Measurements from ENCODE around the gene TINAG.

The TINAG gene

GRCh38 chr6:54308289-54308985 lies at the start of gene TINAG:
Gene TINAG, plus strand, starts transcription at chr6:54308441. Its CDS starts 110 bp downstream, at chr6:54308551.
- DNase-seq: no peak

DNA sequence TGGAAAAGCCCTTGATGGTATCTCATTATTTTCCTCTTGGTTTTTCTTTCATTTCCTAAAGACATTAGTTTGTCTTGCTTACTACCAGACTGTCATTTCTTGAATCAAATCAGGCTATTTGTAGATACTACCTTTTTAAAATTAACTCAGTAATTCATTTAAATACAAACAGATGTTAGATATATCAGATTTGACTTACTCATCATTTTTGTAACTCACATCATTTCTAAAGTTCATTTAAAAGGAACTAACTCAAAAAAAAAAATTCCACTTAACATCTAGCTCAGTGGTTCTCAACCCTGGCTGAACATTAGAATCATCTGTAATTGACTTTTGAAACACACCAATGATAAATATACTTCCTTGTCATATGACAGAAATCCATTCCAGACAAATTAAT lies 48.2 kb upstream of the TINAG start:
- no peak for DNase-seq

GRCh38 chr6:54262499-54262898 lies 45.7 kb upstream of the TINAG start:
- no peak for DNase-seq

DNA sequence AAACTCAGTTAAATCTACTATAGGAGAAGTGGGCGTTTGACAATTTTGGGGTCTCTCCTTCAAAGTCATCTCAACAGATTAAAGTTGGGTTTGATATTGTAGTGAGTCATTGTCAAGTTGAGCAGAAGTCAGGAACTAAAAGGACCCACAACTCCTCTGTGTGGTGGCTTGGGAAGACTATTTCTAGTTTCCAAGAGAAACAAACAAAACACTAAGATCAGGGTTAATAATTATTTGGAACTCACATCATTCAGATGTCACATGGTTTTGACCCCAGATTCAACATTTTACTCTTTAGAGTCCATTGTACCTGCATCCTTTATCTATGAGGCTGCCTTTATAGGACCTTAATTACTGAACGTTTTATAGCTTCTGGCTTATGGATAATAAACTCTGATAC lies 45.3 kb upstream of the TINAG start:
- DNase-seq: no peak

DNA sequence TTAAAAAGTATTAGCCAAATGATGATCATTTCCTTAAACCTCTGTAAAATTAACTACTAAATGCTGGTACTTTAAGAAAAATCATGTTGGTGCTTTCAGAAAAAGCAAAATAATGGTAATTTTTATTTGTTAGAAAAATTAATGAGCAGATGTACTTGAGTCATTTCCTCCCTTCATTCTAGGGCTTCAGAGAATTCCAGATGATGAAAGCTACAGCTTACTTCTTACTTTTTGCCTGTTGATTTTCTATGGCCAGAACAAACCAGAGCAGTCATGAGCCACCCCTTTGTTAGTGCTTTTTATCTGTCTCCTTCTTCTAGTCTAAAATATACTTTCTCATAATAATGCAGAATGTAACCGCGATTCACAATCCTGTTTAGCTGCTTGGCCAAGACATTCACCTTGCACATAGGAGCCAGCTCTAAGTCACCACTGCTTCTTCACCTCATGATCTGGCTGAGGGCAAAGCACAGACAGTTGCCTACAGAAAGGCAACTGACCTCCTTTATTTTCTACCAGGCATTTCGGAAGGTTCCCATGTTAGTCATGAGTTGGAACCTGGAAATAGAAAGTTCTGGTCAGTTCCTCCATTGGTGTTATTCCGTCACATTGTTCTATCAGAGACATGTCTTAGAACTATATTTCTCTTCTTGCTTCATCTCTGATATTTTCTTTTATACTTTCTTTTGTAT lies 43.5 kb upstream of the TINAG start:
- DNase-seq: no peak

GRCh38 chr6:54266400-54266923 lies 41.8 kb upstream of the TINAG start:
- no peak for DNase-seq

- DNase-seq: no peak
Observed at GRCh38 chr6:54267798-54268197, 40.4 kb upstream of the TINAG start.

GRCh38 chr6:54273214-54273820 lies 34.9 kb upstream of the TINAG start:
- DNase-seq: no peak

DNA sequence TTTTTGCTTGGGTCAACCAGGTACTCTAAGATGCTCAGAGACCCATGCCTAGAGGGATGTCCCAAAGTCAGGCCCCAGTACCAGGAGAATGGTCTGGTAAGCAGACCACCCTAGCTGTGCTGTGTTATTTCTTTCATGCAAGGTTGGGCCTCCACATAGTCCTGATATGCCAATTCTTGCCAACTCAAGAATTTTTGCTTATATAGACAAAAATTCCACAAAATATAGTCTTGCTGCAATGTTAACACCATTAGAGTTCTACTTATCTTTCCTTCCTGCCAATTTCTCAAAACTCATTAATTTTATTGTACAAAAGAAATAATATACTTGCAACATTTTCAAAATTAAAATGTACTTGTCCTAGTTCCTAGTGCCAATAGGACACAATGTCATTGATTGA lies 33.9 kb upstream of the TINAG start:
- DNase-seq: no peak

DNA sequence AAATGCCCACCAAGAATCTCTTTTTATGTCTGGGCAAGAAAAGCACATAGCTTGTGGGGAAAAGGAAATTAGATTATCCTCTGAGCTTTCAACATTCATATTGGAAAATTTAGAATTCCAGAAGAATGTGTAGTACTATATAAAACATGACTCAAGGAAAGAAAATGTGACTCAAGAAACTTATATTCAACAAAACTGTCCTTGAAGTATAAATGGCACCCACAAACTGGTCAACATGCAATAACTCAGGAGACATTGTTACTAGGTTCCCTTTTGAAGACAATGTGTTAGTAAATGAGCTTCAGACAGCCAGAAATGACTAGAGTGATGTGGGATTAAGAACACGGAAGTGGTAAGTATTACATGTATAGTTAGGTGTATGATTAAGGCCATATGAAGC lies 26.1 kb upstream of the TINAG start:
- DNase-seq: no peak

DNA sequence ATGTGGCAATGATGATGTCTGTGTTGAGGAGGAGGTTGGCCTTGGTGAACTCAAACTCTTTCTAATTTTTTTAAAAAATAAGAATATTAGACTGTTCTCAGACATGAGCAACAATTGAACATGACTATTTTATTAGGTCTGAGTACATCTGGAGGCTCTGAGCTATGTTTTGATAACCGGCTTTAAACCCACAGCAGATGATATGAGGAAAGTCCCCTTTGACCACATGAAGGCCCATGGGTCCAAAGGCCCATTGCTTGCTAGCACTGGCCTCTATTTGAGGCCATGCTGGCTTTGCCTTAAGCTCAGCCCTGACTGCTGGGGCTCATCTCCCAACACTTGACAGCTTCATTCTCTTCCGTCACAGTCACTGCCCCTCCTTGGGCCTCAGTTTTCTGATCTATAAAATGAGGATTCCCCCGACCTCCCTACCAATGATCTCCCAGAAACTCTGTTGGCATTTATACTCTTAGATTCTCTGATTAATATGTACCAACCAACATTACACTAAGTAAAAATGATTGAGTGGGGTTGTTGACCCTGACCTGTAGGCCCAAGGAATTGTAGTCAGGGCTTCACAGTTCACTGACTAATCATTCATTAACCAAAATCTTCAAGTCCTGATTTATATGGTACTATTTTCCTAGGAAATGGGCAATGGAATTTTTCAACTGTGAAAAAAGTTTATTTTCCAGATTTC lies 23.9 kb upstream of the TINAG start:
- DNase-seq: no peak

- DNase-seq: no peak
Observed at GRCh38 chr6:54285595-54285994, 22.6 kb upstream of the TINAG start.

- no peak for DNase-seq
Observed at GRCh38 chr6:54286141-54286540, 22.1 kb upstream of the TINAG start.

DNA sequence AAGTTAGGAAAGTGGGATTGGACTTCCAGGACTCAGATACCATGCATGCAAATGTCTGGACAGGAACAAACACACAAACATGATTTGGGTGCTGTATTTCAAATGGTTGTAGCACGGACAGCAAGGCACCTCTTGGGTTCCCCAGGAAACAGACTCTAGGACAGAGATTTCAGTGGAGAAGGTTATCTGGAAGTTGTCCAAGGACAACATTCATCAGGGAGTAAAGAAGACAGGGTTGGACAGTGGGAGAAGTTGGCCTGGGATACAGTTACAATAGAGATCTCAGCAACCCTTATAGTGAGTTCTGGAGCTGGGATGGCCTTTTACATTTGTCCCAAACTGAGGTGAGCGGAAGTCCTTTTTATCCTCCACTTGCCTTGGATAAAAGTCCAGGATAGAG lies 19.8 kb upstream of the TINAG start:
- DNase-seq: no peak

DNA sequence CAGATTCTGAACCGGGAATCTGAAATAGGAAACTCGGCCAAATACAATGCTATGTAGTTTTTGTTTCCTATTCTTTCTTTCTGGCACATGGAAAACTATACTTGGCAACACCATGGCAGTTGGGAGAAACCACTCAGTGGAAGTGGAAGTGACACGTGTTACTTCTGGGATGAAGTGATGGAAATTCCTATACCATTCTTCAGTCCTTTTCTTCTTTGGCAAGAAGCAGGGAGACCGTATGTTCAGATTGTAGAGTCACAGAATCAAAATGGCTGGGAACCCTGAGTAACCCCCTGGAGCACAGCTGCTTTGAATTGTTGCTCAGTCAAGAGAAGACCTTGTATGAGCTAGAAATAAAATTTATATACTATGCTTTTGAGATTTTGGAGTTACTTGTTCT lies 18.8 kb upstream of the TINAG start:
- no peak for DNase-seq

- DNase-seq: no peak
Observed at GRCh38 chr6:54291146-54291545, 17.1 kb upstream of the TINAG start.

DNA sequence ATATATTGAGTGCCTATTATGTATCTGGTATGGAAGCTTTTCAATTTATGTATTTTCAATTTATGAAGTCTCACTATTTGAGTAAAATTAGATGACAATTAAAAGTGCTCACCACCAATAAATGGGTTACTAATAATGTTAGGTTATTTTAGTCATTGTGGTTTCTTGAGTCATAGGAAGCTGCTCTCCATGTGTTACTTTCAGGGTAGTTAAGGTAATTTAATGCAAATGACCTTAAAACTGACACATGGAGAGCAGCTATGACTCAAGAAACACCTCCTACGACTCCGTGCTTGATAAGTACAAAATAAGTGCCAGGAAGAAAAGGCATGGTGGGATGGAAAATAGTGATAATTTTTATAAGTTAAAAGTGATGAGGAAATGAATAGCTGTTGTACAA lies 16.5 kb upstream of the TINAG start:
- DNase-seq: no peak

DNA sequence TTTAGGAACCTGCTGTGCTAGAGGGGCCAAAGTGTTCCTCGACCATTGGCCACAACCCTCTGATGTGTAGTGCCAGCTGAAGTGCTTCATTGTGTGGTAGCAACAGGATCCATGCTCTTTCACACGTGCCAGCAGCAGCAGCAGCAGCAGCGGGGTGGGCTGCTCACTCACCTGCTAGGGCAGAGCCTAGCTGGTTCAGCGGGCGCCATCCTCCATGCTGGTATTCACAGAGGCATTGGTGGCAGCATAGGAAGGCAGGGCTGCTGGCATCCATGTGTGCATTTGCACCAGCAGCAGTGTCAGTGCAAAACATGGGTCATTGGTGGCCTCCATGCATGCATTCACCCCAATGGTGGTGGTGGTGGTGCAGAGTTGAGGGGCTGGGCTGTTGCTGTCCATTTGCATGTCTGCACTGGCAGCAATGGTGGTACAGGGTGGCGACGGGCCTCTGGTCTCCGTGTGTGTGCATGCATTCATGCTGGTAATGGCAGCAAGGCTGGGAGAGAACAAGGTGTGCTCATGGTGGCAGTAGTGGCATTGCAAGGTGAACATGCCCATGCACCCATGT lies 13.2 kb upstream of the TINAG start:
- no peak for DNase-seq

DNA sequence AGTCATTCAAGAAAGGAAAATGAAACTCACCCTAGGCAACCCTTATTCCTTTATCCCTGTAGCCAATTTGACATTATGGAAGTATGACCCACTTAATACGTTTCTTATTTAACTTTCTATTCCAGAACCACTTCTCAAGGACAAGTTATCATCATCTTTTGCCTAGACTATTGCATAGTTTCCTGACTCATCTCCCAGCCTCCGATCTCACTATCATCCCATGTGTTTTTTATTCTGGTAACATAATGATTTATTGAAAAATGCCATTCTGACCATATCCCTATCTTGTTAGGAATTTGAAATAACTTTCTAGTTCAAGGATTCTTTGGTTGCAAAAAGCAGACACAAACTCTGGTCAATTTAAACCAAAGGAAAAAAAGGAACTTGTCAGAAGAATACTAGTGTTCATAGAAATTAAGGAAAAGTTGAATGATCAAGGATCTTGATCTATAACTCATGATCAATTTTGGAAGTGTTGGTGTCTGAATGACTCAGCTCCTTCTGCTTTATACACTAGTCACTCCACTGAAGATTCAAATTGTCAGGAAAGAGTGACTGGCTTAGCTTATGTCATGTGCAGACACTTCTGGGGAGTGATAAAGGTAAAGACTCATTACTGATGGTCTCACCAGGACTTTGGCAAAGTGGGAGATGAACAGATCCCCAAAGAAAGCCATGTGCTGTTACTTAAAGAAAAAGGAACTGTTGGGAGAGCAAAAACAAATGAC lies 8.5 kb upstream of the TINAG start:
- no peak for DNase-seq

DNA sequence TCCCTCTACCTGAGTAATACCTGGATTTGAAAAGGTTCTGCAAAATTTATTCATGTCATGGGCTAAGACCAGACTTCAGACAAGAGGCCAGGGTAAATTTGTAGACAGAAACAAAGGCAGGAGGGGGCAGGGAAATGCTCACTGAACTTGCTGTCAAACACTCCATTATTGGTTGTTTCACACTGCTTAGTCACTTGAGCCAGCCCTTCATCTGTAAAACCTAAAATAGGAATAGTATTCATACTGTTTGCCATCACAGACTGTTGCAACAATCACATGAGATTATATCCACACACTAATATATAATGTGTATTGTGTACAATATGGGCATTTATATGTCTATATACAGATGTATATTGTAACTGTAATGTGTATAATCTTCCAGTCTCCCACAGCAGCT lies 6.5 kb upstream of the TINAG start:
- DNase-seq: no peak

GRCh38 chr6:54307439-54307910 lies 766 bp upstream of the TINAG start:
- DNase-seq: no peak

DNA sequence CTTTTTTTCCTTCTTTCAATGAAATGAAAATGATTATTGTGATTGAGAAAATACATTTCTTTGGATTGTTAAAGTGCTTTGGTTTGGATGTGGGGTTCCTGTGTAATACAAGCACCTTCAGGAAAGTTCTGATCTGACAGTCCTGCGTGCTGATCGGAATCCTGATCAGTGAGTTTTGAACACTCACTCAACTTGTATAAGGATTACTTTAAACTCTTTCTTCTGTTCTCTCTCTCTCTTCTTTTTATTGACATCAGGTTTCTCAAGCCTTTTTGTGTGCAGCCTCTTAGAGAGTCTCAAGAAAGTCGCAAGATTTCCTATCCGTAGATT lies 710 bp downstream of the TINAG start:
- DNase-seq: no peak

Measured in CD4-positive, alpha-beta T cell treated with Interleukin-15 for 1 hour (primary cell).